Bronchus fibroblast of lung (primary cell): Measurements from ENCODE around the gene RGS9BP. TPM values are rescaled to one million over a fixed set of nuclear protein-coding genes. Genes with fewer than 3 reads are reported as not detected.

Experiments used
- total RNA-seq: library from RNA; depleted of rRNA; stranded (reverse); fragments of >200 nt; gene quantifications from 2 replicates; pipeline ENCODE4 v1.2.3, GENCODE V29; 2015

RGS9BP gene
- total RNA-seq: 0.15 and 0.17 TPM in 2 replicates

GRCh38 chr19:32675720-32676185, at the start of gene RGS9BP:
TSS of gene RGS9BP (plus strand) at chr19:32675848. CDS start at chr19:32676264, 416 bp downstream.

GRCh38 chr19:32674931-32675719, 523 bp upstream of the RGS9BP start, which contains the start of gene ANKRD27:
TSS of gene ANKRD27 (minus strand) at chr19:32675180. CDS start at chr19:32659015, 16,165 bp downstream.

GRCh38 chr19:32691291-32691951, 15.8 kb downstream of the RGS9BP start, which contains the start of gene NUDT19:
TSS of gene NUDT19 (plus strand) at chr19:32691821. CDS start at chr19:32691961, 140 bp downstream.

GRCh38 chr19:32719611-32720059, 44.0 kb downstream of the RGS9BP start, which contains the start of gene TDRD12:
TSS of gene TDRD12 (plus strand) at chr19:32719767. CDS start at chr19:32720073, 306 bp downstream.

Other genes starting within 250 kb of the RGS9BP start
- gene PDCD5, start 94.7 kb upstream of the RGS9BP start, total RNA-seq: 262 and 303 TPM in 2 replicates
- gene ANKRD27, start 668 bp upstream of the RGS9BP start, total RNA-seq: 17.1 and 19.7 TPM in 2 replicates
- 6.2 and 7.6 TPM in 2 replicates for gene NUDT19, start 16.0 kb downstream of the RGS9BP start, total RNA-seq
- gene TDRD12, start 43.9 kb downstream of the RGS9BP start, total RNA-seq: 0.15 and 0.17 TPM in 2 replicates
- gene SLC7A9, start 193.9 kb downstream of the RGS9BP start, total RNA-seq: 0.17 TPM in 1 of 2 replicates, not detected in the other